ENCODE data around the gene CAPN15.

GRCh38 chr16:528111-529011 lies 849 bp downstream of the CAPN15 start:
- TF ChIP-seq EZH2phosphoT487 (IDR thresholded peaks at IDR 0.05; ENCODE audit: insufficient read depth, low read depth) (no peak), EZH2 (IDR thresholded peaks at IDR 0.05; ENCODE audit: insufficient read depth, poor library complexity, severe bottlenecking) (no peak)
